ENCODE measurements around the gene STIM2.
A peak's percentile ranks its signal among the peaks of the same experiment; 100 is the strongest.
"Not testable (repeated sequence)": the region's sequence is repeated elsewhere in the genome, so short reads cannot be mapped to it uniquely, and the experiment has no call there.

Gene STIM2

DNA sequence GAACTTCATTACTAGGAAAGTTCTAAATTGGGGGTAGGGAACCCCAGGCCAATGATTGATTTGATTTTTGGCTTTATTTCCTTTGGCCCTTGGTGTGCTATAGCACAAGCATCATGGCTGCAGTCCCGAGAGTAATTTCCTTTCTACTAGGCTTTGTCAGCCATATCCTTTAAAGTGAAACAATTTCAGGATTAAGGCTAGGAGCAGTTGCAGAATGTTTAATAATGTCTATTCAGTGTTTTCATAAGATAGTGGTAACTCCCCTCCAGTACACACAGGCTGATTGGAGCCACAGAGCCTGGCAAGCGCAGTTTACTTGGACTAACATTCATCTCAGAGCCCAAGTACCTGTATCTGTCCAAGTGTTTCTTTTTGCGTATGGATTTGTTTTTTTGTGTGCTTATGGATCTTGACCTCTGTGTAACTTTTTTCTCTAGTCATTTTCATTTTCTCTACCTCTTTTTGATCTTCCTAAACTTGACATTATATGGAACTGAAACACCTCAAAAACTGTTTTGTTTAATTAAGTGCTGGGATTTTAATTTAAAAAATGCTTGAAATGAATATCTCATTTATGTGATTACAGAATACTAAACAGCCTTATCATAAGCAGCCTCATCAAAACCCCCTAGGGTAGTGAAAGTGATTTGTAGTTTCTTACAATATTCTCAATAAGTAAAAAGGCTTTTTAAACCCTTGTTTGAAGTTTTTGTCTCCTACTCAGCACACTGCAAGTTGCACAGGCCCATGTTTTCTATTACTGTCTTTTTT lies 7.5 kb downstream of the STIM2 start:
- DNase-seq (ENCODE audit: low spot score) = no peak

DNA sequence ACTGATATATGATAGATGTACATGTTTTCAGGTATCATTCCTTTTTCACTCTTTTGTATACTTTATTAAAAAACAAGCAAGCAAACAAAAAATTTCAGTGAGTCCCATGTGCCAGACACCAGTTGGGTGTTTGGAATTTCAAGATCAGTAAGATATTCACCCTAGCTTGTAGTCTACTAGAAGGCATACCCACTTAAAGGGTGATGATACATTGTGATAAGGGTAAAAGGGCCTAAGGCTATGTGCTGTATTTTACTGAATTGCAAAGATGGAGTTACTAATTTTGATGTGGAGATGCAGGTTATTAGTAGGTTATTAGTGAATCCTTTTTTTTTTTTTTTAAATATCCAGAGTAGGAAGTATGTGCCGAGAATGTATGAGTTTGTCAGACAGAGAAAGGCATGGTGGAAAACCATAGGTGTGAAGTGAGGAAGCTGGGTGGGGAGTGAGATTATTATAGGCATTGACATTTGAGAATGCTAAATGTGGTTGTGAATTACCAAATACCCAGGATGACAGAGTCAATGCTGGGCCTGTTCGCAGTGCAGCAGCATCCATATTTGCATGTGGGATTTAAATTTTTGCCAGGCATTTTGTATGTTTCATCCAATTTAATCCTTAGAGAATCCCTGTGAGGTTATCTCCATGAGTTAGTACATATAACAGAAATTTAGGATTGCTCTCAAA lies 10.1 kb downstream of the STIM2 start:
- no peak for DNase-seq (ENCODE audit: low spot score)

- DNase-seq (ENCODE audit: low spot score) = no peak
These were observed 11.0 kb downstream of the STIM2 start for GRCh38 chr4:26871611-26872010.

DNA sequence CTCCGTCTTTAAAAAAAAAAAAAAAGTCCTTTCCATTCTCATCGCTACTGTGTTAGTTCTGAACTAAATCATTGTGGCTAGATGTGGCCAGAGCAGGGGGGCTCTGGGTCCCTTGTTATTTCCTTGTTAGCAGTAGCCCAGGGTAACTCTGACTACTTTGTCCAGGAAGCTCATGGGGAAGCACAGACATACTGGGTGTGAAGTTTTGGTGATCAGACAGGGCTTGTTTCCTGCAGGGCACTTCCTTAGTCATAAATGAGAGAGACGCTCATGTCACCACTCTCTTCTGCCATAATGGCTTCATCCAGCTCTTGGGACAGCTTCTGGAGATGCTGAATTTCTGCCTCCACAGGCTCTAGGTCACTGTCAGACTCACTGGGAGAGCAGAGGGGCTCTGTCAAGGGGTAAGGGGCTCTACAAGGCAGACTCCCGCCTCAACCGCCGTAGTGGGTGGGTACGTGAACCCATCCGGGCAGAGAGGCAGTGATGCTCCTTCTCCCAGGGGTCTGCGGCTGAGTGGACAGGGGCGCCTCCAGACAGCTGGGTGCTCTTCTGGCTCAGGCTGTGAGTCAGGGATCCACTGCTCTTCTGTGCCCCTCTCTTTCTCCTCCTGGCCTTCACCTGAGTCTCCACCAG lies 12.9 kb downstream of the STIM2 start:
- no peak for DNase-seq (ENCODE audit: low spot score)

- DNase-seq (ENCODE audit: low spot score) = no peak
These were observed 13.5 kb downstream of the STIM2 start for GRCh38 chr4:26874110-26874509.

DNA sequence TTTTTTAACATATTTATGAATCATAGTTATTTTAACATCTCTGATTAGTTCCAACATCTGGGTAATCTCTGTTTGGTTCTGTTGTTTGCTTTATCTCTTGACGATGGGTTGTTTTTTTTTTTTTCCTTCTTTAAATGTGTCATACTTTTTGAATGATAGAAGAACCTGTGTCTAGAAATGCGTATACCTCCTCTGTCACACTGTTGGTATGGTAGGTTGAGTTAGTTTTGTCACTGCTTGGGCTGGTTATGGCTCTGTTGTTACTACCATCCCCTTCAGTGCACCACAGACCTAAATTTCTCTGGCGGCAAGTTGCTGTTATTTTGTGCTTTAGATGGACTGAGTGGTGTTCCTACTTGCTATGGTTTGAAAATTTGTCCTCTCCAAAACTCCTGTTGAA lies 16.8 kb downstream of the STIM2 start:
- DNase-seq (ENCODE audit: low spot score) = no peak

GRCh38 chr4:26877961-26878360 lies 17.3 kb downstream of the STIM2 start:
- no peak for DNase-seq (ENCODE audit: low spot score)

- no peak for DNase-seq (ENCODE audit: low spot score)
These were observed 18.3 kb downstream of the STIM2 start for GRCh38 chr4:26878794-26879391.

DNA sequence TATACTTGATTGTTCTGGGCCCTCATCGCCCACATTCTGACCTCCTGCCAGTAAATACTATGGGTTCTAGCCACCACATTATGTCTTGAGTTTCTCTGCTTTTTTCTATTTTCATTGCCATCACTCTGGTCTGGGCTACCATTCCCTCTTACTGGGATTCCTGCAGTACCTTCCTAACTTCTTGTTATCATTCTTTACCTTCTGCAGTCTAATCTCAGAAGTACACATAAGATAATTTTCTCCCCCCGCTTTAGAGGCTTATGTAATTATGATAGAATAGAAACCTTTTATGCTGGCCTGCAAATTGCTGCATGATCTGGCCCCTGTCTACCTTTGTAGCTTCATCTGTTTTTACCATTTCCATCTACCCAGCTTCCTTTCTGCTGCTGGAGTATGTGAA lies 19.2 kb downstream of the STIM2 start:
- peak; percentile 14 for DNase-seq (ENCODE audit: low spot score)

- DNase-seq (ENCODE audit: low spot score) = no peak
These were observed 23.4 kb downstream of the STIM2 start for GRCh38 chr4:26884026-26884425.

GRCh38 chr4:26884486-26884988 lies 23.9 kb downstream of the STIM2 start:
- no peak for DNase-seq (ENCODE audit: low spot score)

- no peak for DNase-seq (ENCODE audit: low spot score)
These were observed 25.3 kb downstream of the STIM2 start for GRCh38 chr4:26885912-26886274.

DNA sequence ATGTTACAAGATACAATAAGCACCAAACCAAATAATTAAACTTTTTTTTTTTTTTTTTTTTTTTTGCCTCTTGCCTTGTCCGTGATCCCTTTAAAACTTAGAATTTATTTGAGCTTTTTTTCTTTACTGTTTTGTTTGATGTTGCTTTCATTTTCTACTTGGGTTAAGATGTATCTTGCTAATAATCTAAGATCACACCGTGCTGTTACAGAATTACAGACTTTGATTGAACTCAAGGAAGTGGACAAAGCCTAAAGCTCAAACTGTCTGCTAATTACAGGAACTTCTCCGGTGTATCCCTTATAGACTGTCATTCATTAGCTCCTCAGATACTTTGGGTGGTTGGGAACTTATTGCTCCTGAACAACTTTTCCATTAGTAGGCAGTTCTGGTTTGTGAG lies 26.5 kb downstream of the STIM2 start:
- DNase-seq (ENCODE audit: low spot score) = no peak

- no peak for DNase-seq (ENCODE audit: low spot score)
These were observed 27.2 kb downstream of the STIM2 start for GRCh38 chr4:26887809-26888208.

DNA sequence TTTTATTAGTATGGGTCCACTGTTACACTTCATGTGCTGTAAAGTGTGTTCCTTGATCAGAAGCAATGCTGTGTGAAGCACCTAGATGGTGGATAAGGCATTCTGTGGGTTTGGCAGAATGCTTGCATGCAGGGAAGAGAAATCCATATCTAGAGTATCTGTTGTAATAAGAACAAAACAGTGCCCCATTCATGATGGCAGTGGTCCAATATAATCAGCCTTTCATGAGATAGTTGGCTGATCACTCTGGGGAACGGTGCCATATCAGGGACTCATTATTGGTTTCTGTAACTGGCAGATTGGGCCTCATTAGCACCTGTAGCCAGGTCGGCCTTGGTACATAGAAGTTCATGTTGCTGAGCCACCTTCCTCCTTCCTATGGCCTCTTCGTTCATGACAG lies 28.7 kb downstream of the STIM2 start:
- no peak for DNase-seq (ENCODE audit: low spot score)

- DNase-seq (ENCODE audit: low spot score) = no peak
These were observed 30.4 kb downstream of the STIM2 start for GRCh38 chr4:26891054-26891453.

DNA sequence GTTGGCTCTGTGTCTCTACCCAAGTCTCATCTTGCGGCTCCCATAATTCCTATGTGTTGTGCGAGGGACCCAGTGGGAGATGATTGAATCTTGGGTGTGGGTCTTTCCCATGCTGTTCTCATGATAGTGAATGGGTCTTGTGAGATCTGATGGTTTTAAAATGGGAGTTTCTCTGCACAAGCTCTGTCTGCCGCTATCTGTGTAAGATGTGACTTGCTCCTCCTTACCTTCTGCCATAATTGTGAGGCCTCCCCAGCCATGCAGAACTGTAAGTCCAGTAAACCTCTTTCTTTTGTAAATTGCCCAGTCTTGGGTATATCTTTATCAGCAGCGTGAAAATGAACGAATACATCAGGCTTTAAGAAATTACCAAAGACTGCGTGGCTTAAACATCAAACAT lies 31.2 kb downstream of the STIM2 start:
- DNase-seq (ENCODE audit: low spot score) = no peak

GRCh38 chr4:26892480-26893150 lies 32.0 kb downstream of the STIM2 start:
- DNase-seq (ENCODE audit: low spot score) = no peak

GRCh38 chr4:26893491-26893890 lies 32.9 kb downstream of the STIM2 start:
- no peak for DNase-seq (ENCODE audit: low spot score)

GRCh38 chr4:26894881-26895280 lies 34.2 kb downstream of the STIM2 start:
- not testable (repeated sequence) for DNase-seq (ENCODE audit: low spot score)

DNA sequence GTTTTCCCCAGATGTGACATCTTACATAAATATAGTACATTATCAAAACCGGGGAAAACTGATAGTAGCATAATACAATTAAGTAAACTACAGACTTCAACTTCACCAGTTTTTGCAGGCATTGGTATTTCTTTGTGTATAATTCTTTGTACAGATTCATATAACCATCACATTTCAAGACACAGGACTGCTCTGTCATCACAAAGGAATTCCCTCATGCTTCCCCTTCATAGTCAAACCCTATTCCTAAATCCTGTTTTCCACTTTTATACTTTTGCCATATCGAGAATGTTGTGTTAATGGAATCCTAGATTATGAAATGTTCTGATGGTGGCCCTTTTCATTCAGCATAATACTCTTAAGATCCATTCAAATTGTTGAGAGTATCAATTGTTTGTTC lies 36.0 kb downstream of the STIM2 start:
- no peak for DNase-seq (ENCODE audit: low spot score)

GRCh38 chr4:26899991-26900390 lies 39.4 kb downstream of the STIM2 start:
- DNase-seq (ENCODE audit: low spot score) = no peak
